Neural cell (in vitro differentiated cells): ENCODE measurements around the gene BOD1. TPM values are rescaled to one million over a fixed set of nuclear protein-coding genes. Genes with fewer than 3 reads are reported as not detected.

ENCODE experiments used
- H2AFZ ChIP-seq: fragments of 200-600, 300-800 bp; sonication (generic), shearing (Covaris generic); 2 replicates; pipeline ENCODE4 v1.6.0; 2014; ENCODE audit warnings: low read depth, mild to moderate bottlenecking, antibody characterized with exemption, low read length, moderate library complexity
- H3F3A ChIP-seq: fragments of 200-600 bp; shearing (Covaris generic); 2 replicates; pipeline ENCODE4 v1.6.1; 2016; ENCODE audit warnings: mild to moderate bottlenecking, moderate library complexity, mixed read lengths, antibody characterized with exemption, low read length; ENCODE audit not compliant: insufficient read depth, poor library complexity, severe bottlenecking
- H3K27ac ChIP-seq: fragments of 200-600, 300-800 bp; sonication (generic), shearing (Covaris generic); 2 replicates; pipeline ENCODE4 v1.5.1; 2014; ENCODE audit warnings: mild to moderate bottlenecking, low read length, moderate library complexity
- H3K27me3 ChIP-seq: fragments of 300-800, 200-600 bp; sonication (generic), shearing (Covaris generic); 2 replicates; pipeline ENCODE4 v1.6.0; 2014; ENCODE audit warnings: mild to moderate bottlenecking, low read depth, low read length, moderate library complexity; ENCODE audit not compliant: insufficient read depth
- H3K36me3 ChIP-seq: fragments of 300-800, 200-600 bp; sonication (generic), shearing (Covaris generic); 2 replicates; pipeline ENCODE4 v1.5.1; 2014; ENCODE audit warnings: mild to moderate bottlenecking, antibody characterized with exemption, low read length, moderate library complexity; ENCODE audit not compliant: insufficient read depth
- H3K4me2 ChIP-seq: fragments of 300-800, 200-600 bp; sonication (generic), shearing (Covaris generic); 2 replicates; pipeline ENCODE4 v1.6.0; 2014; ENCODE audit warnings: mild to moderate bottlenecking, low read length
- H3K4me3 ChIP-seq: fragments of 300-800, 200-600 bp; sonication (generic), shearing (Covaris generic); 2 replicates; pipeline ENCODE4 v1.5.1; 2014; ENCODE audit warnings: mild to moderate bottlenecking, low read length, moderate library complexity
- H3K79me2 ChIP-seq: fragments of 200-600 bp; shearing (Covaris generic); replicated peaks from 2 replicates; pipeline ENCODE4 v1.6.0; 2014; ENCODE audit warnings: mild to moderate bottlenecking, low read length, moderate library complexity; ENCODE audit not compliant: insufficient read depth
- H3K9ac ChIP-seq: fragments of 300-800, 200-600 bp; sonication (generic), shearing (Covaris generic); 2 replicates; pipeline ENCODE4 v1.6.1; 2016; ENCODE audit warnings: mild to moderate bottlenecking, low read length, mixed read lengths
- H3K9me2 ChIP-seq: fragments of 200-600 bp; shearing (Covaris generic); 2 replicates; pipeline ENCODE4 v1.6.1; 2016; ENCODE audit warnings: mild to moderate bottlenecking, low read length, mixed read lengths; ENCODE audit not compliant: insufficient read depth
- H3K9me3 ChIP-seq: fragments of 200-600, 300-800 bp; sonication (generic), shearing (Covaris generic); 2 replicates; pipeline ENCODE4 v1.6.1; 2016; ENCODE audit warnings: mild to moderate bottlenecking, mixed run types, low read length, moderate library complexity, mixed read lengths
- H4K20me1 ChIP-seq: fragments of 200-600 bp; shearing (Covaris generic); 2 replicates; pipeline ENCODE4 v1.6.1; 2016; ENCODE audit warnings: mild to moderate bottlenecking, mixed run types; ENCODE audit not compliant: insufficient read depth
- EP300 ChIP-seq: fragments of 450-650 bp; conservative IDR thresholded peaks from 2 replicates; pipeline ENCODE4 v1.6.1; 2014; ENCODE audit warnings: antibody characterized with exemption, mild to moderate bottlenecking, moderate library complexity; ENCODE audit not compliant: poor library complexity, severe bottlenecking
- EZH2 ChIP-seq: fragments of 200-600, 300-800 bp; shearing (Covaris generic), sonication (generic); IDR thresholded peaks from 2 replicates; pipeline ENCODE4 v1.6.1; 2014; ENCODE audit warnings: antibody characterized with exemption, low read length, borderline replicate concordance, mild to moderate bottlenecking; ENCODE audit not compliant: insufficient read depth, poor library complexity, severe bottlenecking
- MXI1 ChIP-seq: fragments of 450-650 bp; conservative IDR thresholded peaks from 2 replicates; pipeline ENCODE4 v1.6.1; 2014; ENCODE audit warnings: antibody characterized with exemption, mild to moderate bottlenecking; ENCODE audit not compliant: poor library complexity, severe bottlenecking
- POLR2AphosphoS5 ChIP-seq: IDR thresholded peaks from 2 replicates; pipeline ENCODE4 v1.6.1; 2012
- RAD21 ChIP-seq: fragments of 450-650 bp; conservative IDR thresholded peaks from 2 replicates; pipeline ENCODE4 v1.6.1; 2014; ENCODE audit warnings: antibody characterized with exemption, mild to moderate bottlenecking, moderate library complexity
- REST ChIP-seq: IDR thresholded peaks from 2 replicates; pipeline ENCODE4 v1.6.1; 2012; ENCODE audit warnings: borderline replicate concordance
- SMC3 ChIP-seq: fragments of 450-650 bp; conservative IDR thresholded peaks from 2 replicates; pipeline ENCODE4 v1.6.1; 2014; ENCODE audit warnings: antibody characterized with exemption, mild to moderate bottlenecking, moderate library complexity; ENCODE audit not compliant: poor library complexity
- TAF1 ChIP-seq: IDR thresholded peaks from 2 replicates; pipeline ENCODE4 v1.6.1; 2012; ENCODE audit warnings: low read depth
- polyA plus RNA-seq: library from polyadenylated mRNA; depleted of rRNA; stranded (reverse); fragments of >200 nt; gene quantifications from 2 replicates; pipeline ENCODE4 v1.2.3, GENCODE V29; 2014
- TF ChIP-seq, protein P1 (sequence below): fragments of 450-650 bp; IDR thresholded peaks from 2 replicates; pipeline ENCODE4 v1.5.1; 2014; ENCODE audit warnings: antibody characterized with exemption, mild to moderate bottlenecking, moderate library complexity; ENCODE audit not compliant: poor library complexity, severe bottlenecking

The BOD1 gene
- polyA plus RNA-seq, 1 donor from 2014 or later = 178 TPM

DNA sequence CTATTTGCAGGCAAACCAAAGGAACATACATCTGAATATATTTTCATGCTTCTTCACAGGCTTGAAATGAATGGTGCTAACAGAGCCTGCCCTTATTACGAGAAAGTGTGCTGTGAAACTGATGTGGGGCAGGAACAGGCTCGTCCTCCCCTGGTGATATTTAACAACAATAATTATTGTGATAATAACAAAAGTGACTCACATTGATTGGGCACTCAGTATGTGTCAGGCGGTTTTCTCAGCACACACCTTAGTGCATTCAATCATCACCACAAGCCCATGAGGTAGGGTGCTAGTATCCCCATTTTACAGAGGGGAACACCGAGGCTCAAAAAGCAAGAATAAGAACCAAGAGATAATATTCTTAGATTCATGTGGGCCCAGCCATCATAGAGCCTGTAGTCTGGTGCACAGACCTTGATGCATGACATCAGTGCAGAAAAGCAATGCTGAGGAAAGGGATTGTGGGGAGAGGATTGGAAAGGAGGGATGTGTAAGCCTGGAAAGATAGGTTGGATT, 18.1 kb upstream of the BOD1 start:
- no peaks in the 10 kb centered on the region for H4K20me1 ChIP-seq
- no peaks in the 10 kb centered on the region for H3K9me2 ChIP-seq
- H3K4me2 ChIP-seq = no peak overlapping the region
- no peak overlapping the region for H3K9ac ChIP-seq
- no peak overlapping the region for H3K27ac ChIP-seq
- H3K4me3 ChIP-seq = no peak overlapping the region
- H2AFZ ChIP-seq = no peak overlapping the region
- H3K27me3 ChIP-seq = no peaks in the 10 kb centered on the region
- TF ChIP-seq RAD21 (no peak), REST (no peak), SMC3 (no peak), EP300 (no peak), MXI1 (no peak), TAF1 (no peak), EZH2 (no peak), POLR2AphosphoS5 (no peak)
- TF ChIP-seq, protein P1, sequence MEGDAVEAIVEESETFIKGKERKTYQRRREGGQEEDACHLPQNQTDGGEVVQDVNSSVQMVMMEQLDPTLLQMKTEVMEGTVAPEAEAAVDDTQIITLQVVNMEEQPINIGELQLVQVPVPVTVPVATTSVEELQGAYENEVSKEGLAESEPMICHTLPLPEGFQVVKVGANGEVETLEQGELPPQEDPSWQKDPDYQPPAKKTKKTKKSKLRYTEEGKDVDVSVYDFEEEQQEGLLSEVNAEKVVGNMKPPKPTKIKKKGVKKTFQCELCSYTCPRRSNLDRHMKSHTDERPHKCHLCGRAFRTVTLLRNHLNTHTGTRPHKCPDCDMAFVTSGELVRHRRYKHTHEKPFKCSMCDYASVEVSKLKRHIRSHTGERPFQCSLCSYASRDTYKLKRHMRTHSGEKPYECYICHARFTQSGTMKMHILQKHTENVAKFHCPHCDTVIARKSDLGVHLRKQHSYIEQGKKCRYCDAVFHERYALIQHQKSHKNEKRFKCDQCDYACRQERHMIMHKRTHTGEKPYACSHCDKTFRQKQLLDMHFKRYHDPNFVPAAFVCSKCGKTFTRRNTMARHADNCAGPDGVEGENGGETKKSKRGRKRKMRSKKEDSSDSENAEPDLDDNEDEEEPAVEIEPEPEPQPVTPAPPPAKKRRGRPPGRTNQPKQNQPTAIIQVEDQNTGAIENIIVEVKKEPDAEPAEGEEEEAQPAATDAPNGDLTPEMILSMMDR = no peak
- H3K36me3 ChIP-seq = no peaks in the 10 kb centered on the region
- H3K79me2 ChIP-seq = no peaks in the 10 kb centered on the region
- H3F3A ChIP-seq = no peaks in the 10 kb centered on the region
- H3K9me3 ChIP-seq = no peaks in the 10 kb centered on the region

GRCh38 chr5:173633304-173633703, 16.9 kb upstream of the BOD1 start:
- Histone ChIP-seq H3K9ac (no peak overlapping the region), H3F3A (no peaks in the 10 kb centered on the region), H3K36me3 (no peaks in the 10 kb centered on the region), H3K79me2 (no peaks in the 10 kb centered on the region), H3K27me3 (no peaks in the 10 kb centered on the region), H3K9me3 (no peaks in the 10 kb centered on the region), H3K4me3 (no peak overlapping the region), H3K4me2 (no peak overlapping the region), H3K9me2 (no peaks in the 10 kb centered on the region), H3K27ac (no peak overlapping the region), H2AFZ (no peak overlapping the region), H4K20me1 (no peaks in the 10 kb centered on the region)
- TF ChIP-seq POLR2AphosphoS5 (no peak), MXI1 (no peak), EZH2 (no peak), EP300 (no peak), TAF1 (no peak), SMC3 (no peak), REST (no peak), RAD21 (no peak)
- TF ChIP-seq, protein P1 = no peak
